ENCODE data around the gene HLA-DPA1.

GRCh38 chr6:33049323-33050013, 24.0 kb downstream of the HLA-DPA1 start:
- TF ChIP-seq CTCF (IDR thresholded peaks at IDR 0.05), result no peak
- TF ChIP-seq POLR2AphosphoS5 (IDR thresholded peaks at IDR 0.05), result no peak
